HG03521 (cell line): ENCODE results near the gene TSFM.
A peak's percentile ranks its signal among the peaks of the same experiment; 100 is the strongest.
"Not testable (repeated sequence)": the region's sequence is repeated elsewhere in the genome, so short reads cannot be mapped to it uniquely, and the experiment has no call there.

Experiments used
- ATAC-seq: cut with Tn5 transposase; IDR thresholded peaks from one replicate; pipeline ENCODE4 v1.9.1; 2021; ENCODE audit warnings: mild to moderate bottlenecking, moderate library complexity; ENCODE audit not compliant: unreplicated experiment

TSFM gene

GRCh38 chr12:57762463-57762862 lies 20.1 kb upstream of the TSFM start:
- no peak for ATAC-seq

DNA sequence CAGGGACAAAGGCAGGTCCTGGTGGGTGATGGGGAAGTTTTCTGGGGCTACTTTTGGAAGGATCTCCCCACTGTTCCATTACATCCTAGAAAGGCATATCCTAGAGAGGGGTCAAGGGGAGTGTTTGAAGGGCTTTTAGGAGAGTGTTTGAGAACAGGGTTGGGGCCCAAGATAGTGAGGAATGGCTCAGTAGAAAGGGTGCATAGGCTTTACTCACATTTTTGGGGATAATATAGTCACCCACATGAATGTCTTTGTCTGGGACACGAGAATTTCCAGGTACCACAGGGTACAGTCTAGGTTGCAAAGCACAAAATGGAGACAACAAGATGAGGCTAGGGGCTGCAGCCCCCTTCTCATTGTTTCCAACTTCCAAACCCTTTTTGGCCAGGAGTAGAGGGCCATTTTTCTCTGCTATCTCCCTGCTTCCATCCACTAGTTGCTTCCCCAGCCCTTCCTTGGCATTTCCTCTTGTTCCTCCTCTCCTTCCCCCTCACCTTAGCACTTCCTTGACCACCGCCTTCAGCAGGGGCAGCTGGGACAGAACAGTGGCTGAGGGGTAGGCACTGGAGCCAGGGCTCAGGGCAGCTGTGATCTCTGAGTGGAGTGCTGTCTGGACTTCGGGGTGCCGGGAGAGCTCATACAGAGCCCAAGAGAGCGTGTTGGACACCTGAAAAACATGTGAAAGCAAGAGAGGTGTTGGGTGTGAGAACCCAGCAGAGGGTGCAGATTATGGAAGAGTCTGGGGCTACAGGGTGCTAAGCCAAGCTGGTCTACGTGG lies 18.5 kb upstream of the TSFM start:
- ATAC-seq = no peak

DNA sequence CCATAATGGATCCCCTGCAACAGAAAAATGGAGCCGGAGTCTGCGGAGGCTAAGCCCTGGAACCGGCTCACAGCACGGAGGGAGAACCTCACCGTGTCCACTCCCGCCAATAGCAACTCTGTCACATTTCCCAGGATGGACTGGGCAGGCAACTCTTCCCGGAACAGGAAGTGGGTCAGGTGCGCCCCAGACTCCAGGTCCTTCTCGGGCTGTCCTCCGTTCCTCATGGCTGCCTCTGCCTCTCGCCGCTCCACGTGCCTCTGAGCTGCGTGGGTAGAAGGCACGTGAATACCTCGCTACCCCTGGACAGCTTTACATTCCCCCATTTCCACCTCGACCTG lies 18.0 kb upstream of the TSFM start:
- no peak for ATAC-seq

- ATAC-seq = peak; percentile 56
Measured at GRCh38 chr12:57765003-57765697, 17.4 kb upstream of the TSFM start.

DNA sequence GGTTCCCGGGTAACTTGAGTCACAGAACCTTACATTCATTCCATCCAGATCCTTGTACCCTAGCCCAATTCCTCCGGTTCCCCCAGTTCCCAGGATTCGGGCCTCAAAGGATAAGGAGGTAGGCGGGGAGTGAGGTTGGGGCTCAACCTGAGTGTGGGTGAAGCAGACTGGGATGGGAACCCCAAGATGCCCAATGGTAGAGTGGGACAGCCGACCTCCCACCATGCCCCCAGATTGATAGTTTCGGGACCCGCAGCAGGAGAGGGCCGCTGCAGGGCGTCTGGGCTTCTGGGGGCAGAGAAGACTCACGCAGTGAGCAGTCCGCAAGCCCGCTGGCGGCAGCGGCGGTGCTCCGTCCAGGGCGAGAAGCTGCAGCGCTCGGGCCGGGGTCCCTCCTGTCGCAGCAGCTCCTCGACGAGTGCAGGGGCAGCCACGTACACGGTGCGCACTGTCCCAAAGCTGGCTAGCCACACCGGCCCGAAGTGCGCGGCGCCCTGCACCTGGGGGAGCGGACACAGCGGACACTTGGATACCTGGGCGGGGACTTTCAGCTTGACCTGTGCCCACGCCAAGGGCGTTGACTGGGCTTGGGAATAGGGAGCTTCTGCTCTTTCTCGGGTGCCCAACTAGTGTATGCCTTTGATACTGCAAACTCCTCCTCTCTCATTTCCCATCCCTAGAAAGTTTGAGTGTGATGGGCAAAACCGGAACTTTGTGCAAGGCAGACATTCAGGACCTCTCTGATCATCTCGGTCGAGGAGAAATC lies 16.7 kb upstream of the TSFM start:
- ATAC-seq = no peak

GRCh38 chr12:57766464-57767304 lies 15.9 kb upstream of the TSFM start, which contains the start of gene CYP27B1:
CYP27B1 (minus strand) TSS chr12:57767078; CDS start chr12:57767041, 37 bp downstream.
- ATAC-seq = no peak

DNA sequence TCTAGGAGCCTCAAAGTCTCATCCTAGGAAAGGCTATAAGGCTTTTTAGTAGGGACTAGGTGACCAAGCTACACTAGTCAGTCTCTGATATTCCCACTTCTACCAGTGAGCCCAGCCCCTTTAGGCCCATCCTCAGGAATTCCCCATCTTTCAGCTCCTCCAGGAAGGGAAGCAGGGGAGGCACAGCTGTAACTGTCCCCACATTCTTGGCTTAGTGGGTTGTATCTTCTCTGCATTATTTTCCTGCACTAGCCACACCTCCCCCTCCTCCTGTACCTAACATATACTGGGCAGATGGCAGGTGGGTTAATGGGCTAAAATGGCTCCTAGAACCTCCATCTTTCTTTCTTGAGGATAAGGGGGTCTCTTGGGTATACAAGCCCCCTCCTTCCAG lies 15.3 kb upstream of the TSFM start:
- ATAC-seq = no peak

DNA sequence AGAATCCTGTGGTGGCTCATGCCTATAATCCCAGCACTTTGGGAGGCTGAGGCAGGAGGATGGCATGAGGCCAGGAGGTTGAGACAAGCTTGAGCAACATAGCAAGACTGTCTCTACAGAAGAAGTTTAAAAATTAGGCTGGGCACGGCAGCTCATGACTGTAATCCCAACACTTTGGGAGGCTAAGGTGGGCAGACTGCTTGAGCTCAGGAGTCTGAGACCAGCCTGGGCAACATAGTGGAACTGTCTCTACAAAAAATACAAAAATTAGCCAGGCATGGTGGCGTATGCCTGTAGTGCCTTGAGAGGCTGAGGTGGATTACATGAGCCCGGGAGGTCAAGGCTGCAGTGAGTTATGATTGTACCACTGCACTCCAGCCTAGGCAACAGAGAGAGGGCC lies 14.7 kb upstream of the TSFM start:
- ATAC-seq = no peak

GRCh38 chr12:57769594-57769993 lies 13.0 kb upstream of the TSFM start:
- ATAC-seq = no peak

DNA sequence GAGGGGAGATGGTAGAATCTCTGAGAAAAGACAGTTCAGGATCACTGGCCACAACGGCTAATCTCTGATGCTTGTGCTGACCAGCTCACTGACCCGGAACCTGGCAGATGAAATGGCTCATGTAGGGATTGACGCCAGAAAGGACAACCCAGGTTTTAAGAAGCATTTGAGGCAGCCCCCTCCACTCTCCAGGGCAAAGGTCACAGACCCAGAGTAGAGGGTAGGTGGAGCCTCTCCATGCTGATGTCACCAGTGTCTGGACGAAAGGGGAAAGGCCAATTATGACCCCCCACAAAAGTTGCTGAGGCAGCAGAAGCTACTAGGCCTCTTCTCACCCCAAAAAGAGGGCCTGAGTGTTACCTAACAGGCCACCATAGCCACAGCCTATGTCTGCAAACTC lies 11.9 kb upstream of the TSFM start:
- no peak for ATAC-seq

GRCh38 chr12:57771236-57771872 lies 11.2 kb upstream of the TSFM start:
- peak; percentile 57 for ATAC-seq

DNA sequence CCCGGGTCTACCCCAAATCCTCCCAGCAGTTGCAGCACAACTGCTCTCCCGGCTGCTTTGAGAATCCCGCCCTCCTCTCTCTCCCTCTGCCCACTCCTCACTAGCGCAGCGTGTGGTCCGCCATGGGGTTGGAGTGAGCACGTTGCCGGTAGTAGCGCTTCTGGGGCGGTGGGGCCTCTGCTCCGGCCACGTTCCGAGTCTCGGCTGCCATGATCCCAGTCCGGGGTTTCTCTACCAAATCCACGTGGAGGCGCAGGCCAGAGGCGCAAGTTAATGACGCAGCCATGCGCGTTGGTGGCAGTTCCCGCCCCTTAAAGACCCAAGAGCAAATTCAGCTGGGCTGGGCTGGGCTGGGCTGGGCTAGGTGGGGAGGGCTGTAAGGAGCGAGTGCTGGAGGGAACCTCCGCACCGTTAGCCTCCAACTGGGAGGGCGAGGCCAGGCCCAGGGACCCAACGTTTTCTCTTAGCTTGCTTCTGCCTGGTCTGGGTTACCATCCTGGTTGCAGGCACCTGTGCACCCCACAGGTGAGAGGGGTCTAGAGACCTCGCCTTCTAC lies 10.6 kb upstream of the TSFM start, which contains the start of gene METTL1:
METTL1 (minus strand) TSS at position 233 of the 556 bp plus-strand sequence; CDS start at position 211, 22 bp downstream.
- ATAC-seq = peak; percentile 77

DNA sequence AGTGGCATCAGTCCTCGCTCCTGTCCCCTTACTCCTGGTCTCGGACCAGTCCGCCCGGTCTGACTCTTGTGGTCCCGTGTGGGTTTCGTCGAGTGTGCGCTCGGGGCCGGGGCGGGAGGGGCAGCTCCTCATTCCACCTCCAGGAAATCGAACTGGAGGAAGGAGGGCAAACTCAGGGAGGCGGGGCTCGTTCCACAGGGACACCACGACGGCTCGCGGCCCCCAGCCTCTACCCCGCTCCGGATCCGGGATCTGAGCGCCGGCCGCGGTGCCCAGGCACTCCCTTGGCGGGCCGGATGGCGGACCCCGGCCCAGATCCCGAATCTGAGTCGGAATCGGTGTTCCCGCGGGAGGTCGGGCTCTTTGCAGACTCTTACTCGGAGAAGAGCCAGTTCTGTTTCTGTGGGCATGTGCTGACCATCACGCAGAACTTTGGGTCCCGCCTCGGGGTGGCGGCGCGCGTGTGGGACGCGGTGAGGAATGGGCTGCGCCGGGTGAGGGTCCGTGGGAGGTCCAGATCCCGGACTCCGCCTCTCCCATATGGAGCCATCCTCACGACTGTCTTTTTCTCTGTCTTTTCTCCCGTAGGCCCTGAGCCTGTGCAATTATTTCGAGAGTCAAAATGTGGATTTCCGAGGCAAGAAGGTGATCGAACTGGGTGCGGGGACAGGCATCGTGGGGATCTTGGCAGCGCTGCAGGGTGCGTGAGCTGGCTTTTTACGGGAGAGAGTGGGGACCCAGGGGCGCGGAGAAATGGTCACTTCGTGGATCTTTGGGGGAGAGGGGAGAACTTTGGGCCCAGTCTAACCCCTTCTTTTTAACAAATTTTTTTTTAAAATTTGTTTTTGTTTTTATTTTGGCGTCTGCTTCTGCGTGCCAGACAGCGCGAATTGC lies 9.9 kb upstream of the TSFM start, which contains the start of gene EEF1AKMT3:
EEF1AKMT3 (plus strand) TSS at position 186 of the 894 bp plus-strand sequence; CDS start at position 297, 111 bp downstream.
- peak; percentile 31 for ATAC-seq

DNA sequence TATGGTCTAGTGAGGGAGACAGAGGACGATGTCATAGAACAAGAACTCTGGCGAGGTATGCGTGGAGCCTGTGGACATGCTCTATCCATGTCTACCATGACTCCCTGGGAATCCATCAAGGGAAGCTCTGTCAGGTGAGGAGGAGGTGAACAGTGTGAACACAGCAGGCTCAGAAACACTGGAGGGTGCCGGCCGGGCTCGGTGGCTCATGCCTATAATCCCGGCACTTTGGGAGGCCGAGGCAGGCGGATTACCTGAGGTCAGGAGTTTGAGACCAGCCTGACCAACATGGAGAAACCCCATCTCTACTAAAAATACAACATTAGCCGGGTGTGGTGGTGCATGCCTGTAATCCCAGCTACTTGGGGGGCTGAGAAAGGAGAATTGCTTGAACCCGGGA lies 8.0 kb upstream of the TSFM start:
- ATAC-seq = not testable (repeated sequence)

DNA sequence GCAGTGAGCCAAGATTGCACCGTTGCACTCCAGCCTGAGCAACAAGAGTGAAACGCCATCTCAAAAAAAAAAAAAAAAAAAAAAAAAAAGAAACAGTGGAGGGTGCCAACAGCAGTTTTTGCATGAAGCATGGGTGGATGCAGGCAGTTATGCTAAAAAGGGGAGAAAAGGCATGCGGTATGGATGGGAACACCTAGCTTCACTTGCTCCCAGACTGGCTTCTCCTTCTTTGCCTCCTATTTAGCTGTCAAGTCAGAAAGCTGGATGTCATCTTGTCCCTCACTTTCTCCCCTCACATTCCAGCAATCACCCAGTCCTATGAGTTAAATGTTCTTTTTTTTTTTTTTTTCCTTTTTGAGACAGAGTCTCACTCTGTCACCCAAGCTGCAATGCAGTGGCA lies 7.5 kb upstream of the TSFM start:
- no peak for ATAC-seq

DNA sequence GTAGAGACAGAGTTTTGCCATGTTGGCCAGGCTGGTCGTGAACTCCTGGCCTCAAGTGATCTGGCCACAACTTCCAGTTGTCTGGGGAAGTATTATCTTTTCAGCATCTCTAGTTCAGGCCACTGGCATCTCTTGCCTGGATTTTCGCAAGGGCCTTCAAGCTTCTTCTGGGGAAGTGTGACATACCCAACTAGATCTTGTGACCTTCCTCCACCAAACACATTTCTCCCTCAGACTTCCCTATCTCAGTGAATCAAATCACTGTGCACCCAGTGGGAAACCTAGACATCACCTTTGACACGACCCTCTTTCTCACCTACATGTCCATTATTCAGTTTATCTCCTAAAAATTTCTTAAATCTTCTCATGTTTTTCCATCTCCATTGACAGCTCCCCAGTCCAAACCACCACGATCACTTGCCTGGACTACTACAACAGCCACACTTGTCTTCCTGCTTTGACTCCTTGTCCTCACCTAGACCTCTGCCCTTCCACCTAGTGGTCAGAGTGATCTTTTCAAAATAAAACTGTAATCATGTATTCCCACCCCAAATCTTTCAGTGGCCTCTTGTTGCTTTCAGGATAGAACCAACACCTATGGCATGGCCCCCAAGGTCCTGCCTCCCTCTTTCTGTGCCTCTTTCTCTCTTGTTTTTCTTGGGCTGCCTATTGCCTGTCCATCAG lies 6.9 kb upstream of the TSFM start:
- ATAC-seq = no peak

- ATAC-seq = no peak
Measured at GRCh38 chr12:57776247-57776587, 6.4 kb upstream of the TSFM start.

GRCh38 chr12:57777367-57777766 lies 5.2 kb upstream of the TSFM start:
- ATAC-seq = no peak
